Smooth muscle cell (in vitro differentiated cells): ENCODE data around the gene NOSIP. TPM values are rescaled to one million over a fixed set of nuclear protein-coding genes. Genes with fewer than 3 reads are reported as not detected.

Experiments
- DNase-seq: peaks from one replicate; lab custom pipeline; 2025; ENCODE audit not compliant: unreplicated experiment; lab: John Stamatoyannopoulos, UW
- H2AFZ ChIP-seq: fragments of 200-600 bp; sonication (generic); 2 replicates; pipeline ENCODE4 v1.6.0; 2016; ENCODE audit warnings: antibody characterized with exemption, low read depth, mild to moderate bottlenecking
- H3F3A ChIP-seq: fragments of 200-600 bp; sonication (generic); 2 replicates; pipeline ENCODE4 v1.6.0; 2017; ENCODE audit warnings: antibody characterized with exemption, low read depth
- H3K27ac ChIP-seq: fragments of 200-600 bp; sonication (generic); 2 replicates; pipeline ENCODE4 v1.5.1; 2016; ENCODE audit warnings: low read depth, mild to moderate bottlenecking
- H3K27me3 ChIP-seq: fragments of 200-600 bp; sonication (generic); 2 replicates; pipeline ENCODE4 v1.6.1; 2016; ENCODE audit warnings: low read depth, mild to moderate bottlenecking
- H3K36me3 ChIP-seq: fragments of 200-600 bp; sonication (generic); 2 replicates; pipeline ENCODE4 v1.5.1; 2016; ENCODE audit warnings: low read depth
- H3K4me1 ChIP-seq: fragments of 200-600 bp; sonication (generic); 2 replicates; pipeline ENCODE4 v1.5.1; 2016; ENCODE audit warnings: low read depth
- H3K4me2 ChIP-seq: fragments of 200-600 bp; sonication (generic); 2 replicates; pipeline ENCODE4 v1.6.0; 2016; ENCODE audit warnings: mild to moderate bottlenecking
- H3K4me3 ChIP-seq: fragments of 200-600 bp; sonication (generic); 2 replicates; pipeline ENCODE4 v1.5.1; 2016; ENCODE audit warnings: mild to moderate bottlenecking
- H3K79me2 ChIP-seq: fragments of 200-600 bp; sonication (generic); 2 replicates; pipeline ENCODE4 v1.6.0; 2016; ENCODE audit warnings: low read depth, mild to moderate bottlenecking
- H3K9ac ChIP-seq: fragments of 200-600 bp; sonication (generic); 2 replicates; pipeline ENCODE4 v1.6.0; 2016; ENCODE audit warnings: low read depth
- H3K9me3 ChIP-seq: fragments of 200-600 bp; sonication (generic); replicated peaks from 2 replicates; pipeline ENCODE4 v1.5.1; 2016; ENCODE audit warnings: low read depth
- H4K20me1 ChIP-seq: fragments of 200-600 bp; sonication (generic); 2 replicates; pipeline ENCODE4 v1.6.0; 2016; ENCODE audit warnings: low read depth
- WGBS: methylation state at CpG from one replicate; pipeline ENCODE4 v1.1.7; 2016; ENCODE audit warnings: low lambda C conversion rate; 5-methylcytosine and 5-hydroxymethylcytosine counted together
- polyA plus RNA-seq: library from polyadenylated mRNA; unstranded; fragments of >200 nt; fragmentation: Nextera tagmentation; extraction: Ambion mirVana; gene quantifications from 2 replicates; pipeline ENCODE4 v1.2.1, GENCODE V29; 2016
- total RNA-seq: library from RNA; depleted of rRNA; stranded (reverse); fragments of >200 nt; gene quantifications from 2 replicates; pipeline ENCODE4 v1.2.3, GENCODE V29; 2014
- TF ChIP-seq, protein P1 (sequence below): fragments of 200-600 bp; sonication (generic); IDR thresholded peaks from 2 replicates; pipeline ENCODE4 v1.5.1; 2017; ENCODE audit warnings: borderline replicate concordance, mild to moderate bottlenecking, antibody characterized with exemption; ENCODE audit not compliant: insufficient read depth, poor library complexity, severe bottlenecking

NOSIP gene
- total and polyA plus RNA-seq, 2 experiments from 2014 or later, result 45.0 to 95.7 TPM

DNA sequence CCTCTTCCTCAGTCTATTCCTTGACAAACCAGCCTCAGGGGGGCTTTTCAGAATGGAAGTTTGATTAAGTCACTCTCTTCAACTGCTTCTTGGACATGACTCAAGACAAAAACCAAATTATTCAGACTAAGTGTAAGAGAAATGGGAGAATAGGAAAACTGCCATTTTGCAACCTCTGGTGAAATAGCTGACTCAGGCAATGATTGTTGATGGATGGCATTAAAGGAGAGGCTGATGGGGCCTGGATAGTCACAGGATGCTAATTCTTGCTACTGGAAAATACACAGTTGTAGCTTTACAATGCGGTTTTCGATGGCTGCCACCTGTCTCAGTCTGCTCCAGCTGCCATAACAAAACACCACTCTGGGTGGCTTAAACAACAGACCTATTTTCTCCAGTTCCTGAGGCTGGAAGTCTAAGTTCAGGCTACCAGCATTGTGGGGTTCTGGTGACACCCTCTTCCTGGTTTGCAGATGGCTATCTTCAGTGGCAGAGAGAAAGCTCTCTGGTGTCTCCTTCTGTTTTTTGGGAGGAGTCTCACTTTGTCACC, 6.1 kb downstream of the NOSIP start:
- Histone ChIP-seq H3K4me3 (no peak overlapping the region), H3K9ac (no peak overlapping the region), H2AFZ (no peak overlapping the region), H3K27me3 (no peaks in the 10 kb centered on the region), H3K27ac (no peak overlapping the region), H3K4me1 (no peaks in the 10 kb centered on the region), H3K36me3 (peaks cover 7% of the 10 kb centered on the region), H3K9me3 (no peaks in the 10 kb centered on the region), H4K20me1 (peaks cover 57% of the 10 kb centered on the region), H3K4me2 (no peak overlapping the region), H3K79me2 (peaks cover 78% of the 10 kb centered on the region), H3F3A (peaks cover 6% of the 10 kb centered on the region)
- TF ChIP-seq, protein P1, sequence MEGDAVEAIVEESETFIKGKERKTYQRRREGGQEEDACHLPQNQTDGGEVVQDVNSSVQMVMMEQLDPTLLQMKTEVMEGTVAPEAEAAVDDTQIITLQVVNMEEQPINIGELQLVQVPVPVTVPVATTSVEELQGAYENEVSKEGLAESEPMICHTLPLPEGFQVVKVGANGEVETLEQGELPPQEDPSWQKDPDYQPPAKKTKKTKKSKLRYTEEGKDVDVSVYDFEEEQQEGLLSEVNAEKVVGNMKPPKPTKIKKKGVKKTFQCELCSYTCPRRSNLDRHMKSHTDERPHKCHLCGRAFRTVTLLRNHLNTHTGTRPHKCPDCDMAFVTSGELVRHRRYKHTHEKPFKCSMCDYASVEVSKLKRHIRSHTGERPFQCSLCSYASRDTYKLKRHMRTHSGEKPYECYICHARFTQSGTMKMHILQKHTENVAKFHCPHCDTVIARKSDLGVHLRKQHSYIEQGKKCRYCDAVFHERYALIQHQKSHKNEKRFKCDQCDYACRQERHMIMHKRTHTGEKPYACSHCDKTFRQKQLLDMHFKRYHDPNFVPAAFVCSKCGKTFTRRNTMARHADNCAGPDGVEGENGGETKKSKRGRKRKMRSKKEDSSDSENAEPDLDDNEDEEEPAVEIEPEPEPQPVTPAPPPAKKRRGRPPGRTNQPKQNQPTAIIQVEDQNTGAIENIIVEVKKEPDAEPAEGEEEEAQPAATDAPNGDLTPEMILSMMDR, result no peak
- no peak for DNase-seq
- 97% methylated on average over 2 of the region's 2 CpGs for WGBS

DNA sequence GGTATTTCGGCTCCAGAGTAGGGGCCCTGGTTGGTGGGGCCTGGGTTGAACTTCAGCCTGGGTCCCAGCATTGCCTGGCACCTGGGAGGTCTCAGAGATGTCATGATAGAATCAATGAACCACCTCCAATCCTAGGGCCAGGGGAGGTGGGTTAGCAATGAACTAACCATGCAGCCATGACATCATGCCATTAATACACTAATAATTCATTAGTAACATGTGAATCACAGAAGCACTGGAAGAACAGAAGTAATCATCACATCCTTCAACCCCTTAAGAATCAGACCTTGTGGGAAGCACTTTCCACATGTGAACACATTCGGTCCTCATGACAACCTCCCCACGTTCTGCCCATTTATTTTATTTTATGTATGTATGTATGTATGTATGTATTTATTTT, 6.9 kb downstream of the NOSIP start:
- Histone ChIP-seq H2AFZ (no peak overlapping the region), H4K20me1 (peaks cover 66% of the 10 kb centered on the region), H3K4me2 (no peak overlapping the region), H3K4me3 (no peak overlapping the region), H3K27me3 (no peaks in the 10 kb centered on the region), H3K4me1 (no peaks in the 10 kb centered on the region), H3F3A (peaks cover 6% of the 10 kb centered on the region), H3K79me2 (peaks cover 78% of the 10 kb centered on the region), H3K27ac (no peak overlapping the region), H3K9me3 (no peaks in the 10 kb centered on the region), H3K36me3 (peaks cover 7% of the 10 kb centered on the region), H3K9ac (no peak overlapping the region)
- TF ChIP-seq, protein P1, result no peak
- DNase-seq, result no peak
- WGBS, result 98% methylated on average over 3 of the region's 3 CpGs

DNA sequence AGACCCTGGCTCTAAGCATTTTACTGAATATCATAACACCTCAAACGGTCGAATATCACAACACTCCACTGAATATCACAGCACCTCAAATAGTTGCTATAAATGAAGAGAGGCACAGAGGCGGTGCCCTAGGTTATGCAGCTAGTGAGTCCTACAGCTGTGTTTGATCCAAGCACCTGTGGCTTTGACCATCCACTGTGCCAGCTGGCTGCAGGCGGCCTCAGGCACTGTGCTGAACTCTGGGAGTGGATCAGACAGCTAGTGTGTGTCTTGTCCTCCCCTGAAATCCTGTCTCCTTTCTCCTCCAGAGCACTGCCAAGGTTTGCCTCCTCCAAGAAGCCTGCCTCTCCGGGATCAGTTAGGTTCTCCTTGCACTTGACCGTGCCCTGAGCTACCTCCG, 7.3 kb downstream of the NOSIP start:
- WGBS, result 96% methylated on average over 7 of the region's 7 CpGs
- DNase-seq, result no peak
- TF ChIP-seq, protein P1, result no peak
- H3K36me3 ChIP-seq, result peaks cover 7% of the 10 kb centered on the region
- H3F3A ChIP-seq, result peaks cover 11% of the 10 kb centered on the region
- H3K79me2 ChIP-seq, result peaks cover 78% of the 10 kb centered on the region
- no peaks in the 10 kb centered on the region for H3K4me1 ChIP-seq
- no peaks in the 10 kb centered on the region for H3K9me3 ChIP-seq
- H3K27me3 ChIP-seq, result no peaks in the 10 kb centered on the region
- no peak overlapping the region for H3K27ac ChIP-seq
- H3K4me3 ChIP-seq, result no peak overlapping the region
- H3K9ac ChIP-seq, result no peak overlapping the region
- no peak overlapping the region for H3K4me2 ChIP-seq
- no peak overlapping the region for H2AFZ ChIP-seq
- peaks cover 70% of the 10 kb centered on the region for H4K20me1 ChIP-seq

DNA sequence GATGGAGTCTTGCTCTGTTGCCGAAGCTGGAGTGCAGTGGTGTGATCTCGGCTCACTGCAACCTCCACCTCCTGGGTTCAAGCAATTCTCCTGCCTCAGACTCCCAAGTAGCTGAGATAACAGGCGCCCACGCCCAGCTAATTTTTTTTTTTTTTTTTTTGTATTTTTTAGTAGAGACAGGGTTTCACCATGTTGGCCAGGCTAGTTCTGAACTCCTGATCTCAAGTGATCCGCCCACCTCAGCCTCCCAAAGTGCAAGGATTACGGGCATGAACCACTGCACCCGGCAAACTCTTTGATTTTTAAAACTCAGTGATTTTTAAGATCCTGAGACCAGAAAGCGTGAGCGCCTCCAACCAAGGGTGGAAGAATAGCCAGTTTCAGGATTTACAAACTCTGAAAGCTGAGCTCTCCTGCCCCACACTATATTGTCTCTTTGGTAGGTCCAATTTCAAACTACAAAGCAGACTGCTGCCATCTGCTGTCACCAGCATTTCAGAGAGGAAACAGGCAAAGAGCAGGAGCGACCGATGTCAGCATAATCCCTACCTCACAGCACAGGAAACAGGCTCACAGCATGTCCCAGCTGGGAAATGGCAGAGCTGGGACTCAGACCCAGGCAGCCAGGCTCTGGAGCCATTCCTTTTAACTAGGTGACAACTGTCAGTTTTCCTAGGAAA, 9.2 kb downstream of the NOSIP start:
- no peak overlapping the region for H3K4me3 ChIP-seq
- no peak overlapping the region for H3K9ac ChIP-seq
- TF ChIP-seq, protein P1, result no peak
- H3F3A ChIP-seq, result peaks cover 14% of the 10 kb centered on the region
- peaks cover 83% of the 10 kb centered on the region for H4K20me1 ChIP-seq
- no peaks in the 10 kb centered on the region for H3K4me1 ChIP-seq
- no peak overlapping the region for H3K4me2 ChIP-seq
- no peak overlapping the region for H3K27ac ChIP-seq
- H2AFZ ChIP-seq, result no peak overlapping the region
- WGBS, result 73% methylated on average over 11 of the region's 11 CpGs
- H3K27me3 ChIP-seq, result no peaks in the 10 kb centered on the region
- peaks cover 7% of the 10 kb centered on the region for H3K36me3 ChIP-seq
- DNase-seq, result no peak
- H3K9me3 ChIP-seq, result no peaks in the 10 kb centered on the region
- peaks cover 75% of the 10 kb centered on the region for H3K79me2 ChIP-seq
